Testis (tissue), 2 donors: ENCODE measurements around the gene PITX1.

Experiments used
- CTCF ChIP-seq, 3 experiments: fragments of 450-650 bp in 2 of 3; fragments of 200-600 bp in 1 of 3; sonication (generic) in 1 of 3; IDR thresholded peaks; one replicate each; pipeline ENCODE4 v1.5.1; 2016 to 2019; ENCODE audit warnings: antibody characterized with exemption in 3 of 3, mild to moderate bottlenecking in 2 of 3, moderate library complexity in 1 of 3
- POLR2A ChIP-seq: fragments of 450-650 bp; IDR thresholded peaks from one replicate; pipeline ENCODE4 v1.6.1; 2017; ENCODE audit warnings: antibody characterized with exemption, mild to moderate bottlenecking, moderate library complexity

- TF ChIP-seq CTCF (IDR thresholded peaks at IDR 0.05) (no peak), POLR2A (no peak)
These were observed 8.9 kb downstream of the PITX1 start for GRCh38 chr5:135024956-135025729.
